ENCODE data around the gene FECH.

GRCh38 chr18:57630754-57631595, 44.5 kb upstream of the FECH start:
- TF ChIP-seq CTCF (conservative IDR thresholded peaks at IDR 0.05 in 1 of 2, IDR thresholded peaks at IDR 0.05 in 1 of 2; ENCODE audit: extremely low read depth in 1 of 2, insufficient read depth in 1 of 2, low read depth in 1 of 2, low read length in 2 of 2), result no peak
- no peak for TF ChIP-seq EZH2 (IDR thresholded peaks at IDR 0.05; ENCODE audit: borderline replicate concordance, low read length)

Data from mammary epithelial cell (primary cell).